Inflammatory macrophage treated with lipopolysaccharide for 4 hours (primary cell): ENCODE data around the gene PRKCZ.

Source experiments
- DNase-seq: peaks from one replicate; pipeline ENCODE4 v3.0.0-alpha.2; 2020

Gene PRKCZ

GRCh38 chr1:2049718-2050431 is at the start of gene PRKCZ:
Gene PRKCZ (plus strand): TSS chr1:2050411. CDS start chr1:2050631, 220 bp downstream.
- peak; percentile 10 for DNase-seq

- no peak for DNase-seq
Observed at GRCh38 chr1:2000432-2000831, 49.8 kb upstream of the PRKCZ start.

- DNase-seq = no peak
Observed at GRCh38 chr1:2000850-2001249, 49.4 kb upstream of the PRKCZ start.

GRCh38 chr1:2001773-2002411 is 48.3 kb upstream of the PRKCZ start:
- DNase-seq = no peak

- DNase-seq = no peak
Observed at GRCh38 chr1:2003541-2004131, 46.6 kb upstream of the PRKCZ start, which contains the start of gene CFAP74. Gene CFAP74 (minus strand): TSS chr1:2003786. CDS start chr1:1990956, 12,830 bp downstream.

- no peak for DNase-seq
Observed at GRCh38 chr1:2004856-2005255, 45.4 kb upstream of the PRKCZ start.

- no peak for DNase-seq
Observed at GRCh38 chr1:2009101-2010053, 40.8 kb upstream of the PRKCZ start.

GRCh38 chr1:2014181-2014580 is 36.0 kb upstream of the PRKCZ start:
- DNase-seq = no peak

GRCh38 chr1:2014741-2015735 is 35.2 kb upstream of the PRKCZ start:
- no peak for DNase-seq

GRCh38 chr1:2016123-2016522 is 34.1 kb upstream of the PRKCZ start:
- no peak for DNase-seq

GRCh38 chr1:2018217-2019171 is 31.7 kb upstream of the PRKCZ start:
- no peak for DNase-seq

- no peak for DNase-seq
Observed at GRCh38 chr1:2019172-2019543, 31.1 kb upstream of the PRKCZ start, which contains the start of gene GABRD. Gene GABRD (plus strand): TSS chr1:2019345. CDS start chr1:2019424, 79 bp downstream.

- DNase-seq = no peak
Observed at GRCh38 chr1:2019571-2020309, 30.5 kb upstream of the PRKCZ start.

- DNase-seq = no peak
Observed at GRCh38 chr1:2020310-2020655, 29.9 kb upstream of the PRKCZ start.

- DNase-seq = no peak
Observed at GRCh38 chr1:2021550-2021949, 28.7 kb upstream of the PRKCZ start.

GRCh38 chr1:2022063-2022770 is 28.0 kb upstream of the PRKCZ start:
- DNase-seq = no peak

- DNase-seq = no peak
Observed at GRCh38 chr1:2023187-2023586, 27.0 kb upstream of the PRKCZ start.

- no peak for DNase-seq
Observed at GRCh38 chr1:2024451-2024850, 25.8 kb upstream of the PRKCZ start.

- no peak for DNase-seq
Observed at GRCh38 chr1:2024887-2025286, 25.3 kb upstream of the PRKCZ start.
